Measurements from ENCODE around the gene UBTD1.
A peak's percentile ranks its signal among the peaks of the same experiment; 100 is the strongest.
"Not testable (repeated sequence)": the region's sequence is repeated elsewhere in the genome, so short reads cannot be mapped to it uniquely, and the experiment has no call there.

The UBTD1 gene

GRCh38 chr10:97498841-97499560 is at the start of gene UBTD1:
TSS of gene UBTD1 (plus strand) at chr10:97498924. CDS start at chr10:97499204, 280 bp downstream.
- peak; percentile 70 for DNase-seq

GRCh38 chr10:97450828-97451227 is 47.9 kb upstream of the UBTD1 start:
- DNase-seq, result no peak

- DNase-seq, result no peak
Observed at GRCh38 chr10:97451605-97452004, 47.1 kb upstream of the UBTD1 start.

GRCh38 chr10:97452352-97452751 is 46.4 kb upstream of the UBTD1 start:
- DNase-seq, result no peak

- no peak for DNase-seq
Observed at GRCh38 chr10:97454330-97455036, 44.2 kb upstream of the UBTD1 start.

- no peak for DNase-seq
Observed at GRCh38 chr10:97456034-97456685, 42.6 kb upstream of the UBTD1 start.

GRCh38 chr10:97456686-97457065 is 42.0 kb upstream of the UBTD1 start:
- no peak for DNase-seq

- no peak for DNase-seq
Observed at GRCh38 chr10:97459111-97459510, 39.6 kb upstream of the UBTD1 start.

GRCh38 chr10:97459933-97460332 is 38.8 kb upstream of the UBTD1 start:
- no peak for DNase-seq

- DNase-seq, result no peak
Observed at GRCh38 chr10:97462309-97462708, 36.4 kb upstream of the UBTD1 start.

- no peak for DNase-seq
Observed at GRCh38 chr10:97463363-97464132, 35.2 kb upstream of the UBTD1 start.

GRCh38 chr10:97464226-97464625 is 34.5 kb upstream of the UBTD1 start:
- DNase-seq, result no peak

GRCh38 chr10:97465982-97466381 is 32.7 kb upstream of the UBTD1 start:
- DNase-seq, result no peak

- DNase-seq, result no peak
Observed at GRCh38 chr10:97466755-97467154, 32.0 kb upstream of the UBTD1 start.

GRCh38 chr10:97468162-97468561 is 30.6 kb upstream of the UBTD1 start:
- DNase-seq, result no peak

- DNase-seq, result not testable (repeated sequence)
Observed at GRCh38 chr10:97468781-97469180, 29.9 kb upstream of the UBTD1 start.

GRCh38 chr10:97474918-97475317 is 23.8 kb upstream of the UBTD1 start:
- DNase-seq, result no peak

GRCh38 chr10:97475936-97476594 is 22.7 kb upstream of the UBTD1 start:
- no peak for DNase-seq

- DNase-seq, result not testable (repeated sequence)
Observed at GRCh38 chr10:97479410-97479809, 19.3 kb upstream of the UBTD1 start.

GRCh38 chr10:97479939-97480338 is 18.8 kb upstream of the UBTD1 start:
- DNase-seq, result no peak

- no peak for DNase-seq
Observed at GRCh38 chr10:97481071-97481470, 17.7 kb upstream of the UBTD1 start.

- DNase-seq, result no peak
Observed at GRCh38 chr10:97482381-97482780, 16.3 kb upstream of the UBTD1 start.

- DNase-seq, result no peak
Observed at GRCh38 chr10:97483506-97483905, 15.2 kb upstream of the UBTD1 start.

All from right hindlimb (tissue), 1 donor.